Measurements from ENCODE around the gene NUCB2. TPM values are rescaled to one million over a fixed set of nuclear protein-coding genes. Genes with fewer than 3 reads are reported as not detected.

Gene NUCB2
- total and polyA plus RNA-seq, 2 donors (not counting 3 experiments of a cell fraction or from before 2014, with no cell fraction given), result 41.9 to 114 TPM

DNA sequence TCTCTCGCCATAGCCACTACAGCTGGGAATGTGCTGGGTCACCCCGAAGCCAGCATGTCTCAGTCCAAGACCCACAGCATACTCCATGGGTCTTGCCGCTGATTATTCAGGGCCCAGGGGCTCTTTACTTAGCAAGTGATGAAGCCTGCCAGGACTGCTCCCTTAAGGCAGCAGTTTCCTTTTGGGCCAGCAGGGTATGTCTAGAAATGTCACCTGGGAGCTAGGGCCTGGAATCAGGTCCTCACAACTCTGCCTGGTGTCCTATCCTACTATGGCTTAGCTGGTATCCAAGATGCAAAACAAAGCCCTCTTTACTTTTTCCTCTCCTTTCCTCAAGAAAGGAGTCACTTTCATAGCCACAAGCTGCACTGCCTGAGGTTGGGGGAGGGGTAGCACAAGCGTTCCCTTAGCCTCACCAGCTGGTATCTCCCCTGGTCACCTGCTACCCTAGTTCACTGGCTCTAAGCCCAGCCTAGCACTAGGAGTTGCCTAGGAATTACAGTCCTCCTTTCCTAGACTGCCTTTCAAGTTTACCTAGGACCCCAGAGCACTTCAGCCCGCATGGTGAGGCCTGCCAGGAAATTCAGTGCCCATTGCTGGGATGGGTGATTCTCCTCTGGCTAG lies 52.4 kb downstream of the NUCB2 start:
- H3K27ac ChIP-seq (ENCODE audit: insufficient read depth, low read depth, low read length), result no peak overlapping the region
- no peaks in the 10 kb centered on the region for H3K27me3 ChIP-seq (ENCODE audit: control insufficient read depth in 2 of 2, insufficient read depth in 2 of 2, low read length in 2 of 2)
- H3K4me3 ChIP-seq (replicated peaks in 1 of 3; ENCODE audit: insufficient read depth in 1 of 3, low read depth in 1 of 3, low read length in 3 of 3), result no peak overlapping the region
- ChIA-PET CTCF (no interaction called here), POLR2A (interaction anchor here (0.6 kb wide), 1 partner anchor 33 kb away, joined by 3 read pairs; no protein-coding TSS in a partner anchor)
- no peaks in the 10 kb centered on the region for H3K79me2 ChIP-seq (ENCODE audit: control insufficient read depth, insufficient read depth, low read length)
- intact Hi-C loops (cut with micrococcal nuclease), result no loop called here
- no peak for FAIRE-seq
- H3K4me2 ChIP-seq (ENCODE audit: insufficient read depth, low read length), result no peak overlapping the region
- no peaks in the 10 kb centered on the region for H3K4me1 ChIP-seq (ENCODE audit: control insufficient read depth, extremely low read depth, insufficient read depth, low read length)
- BruUV-seq (replicated peaks), result no TSS peak
- H3K9me3 ChIP-seq (replicated peaks; ENCODE audit: control insufficient read depth, insufficient read depth, low read length), result no peaks in the 10 kb centered on the region
- no peak overlapping the region for H2AFZ ChIP-seq (ENCODE audit: low read depth, low read length)
- H3K36me3 ChIP-seq (ENCODE audit: control insufficient read depth in 2 of 2, extremely low read depth in 1 of 2, insufficient read depth in 2 of 2, low read length in 2 of 2), result peaks cover 0 to 9% of the 10 kb centered on the region in 2 experiments
- TF ChIP-seq, protein P1, sequence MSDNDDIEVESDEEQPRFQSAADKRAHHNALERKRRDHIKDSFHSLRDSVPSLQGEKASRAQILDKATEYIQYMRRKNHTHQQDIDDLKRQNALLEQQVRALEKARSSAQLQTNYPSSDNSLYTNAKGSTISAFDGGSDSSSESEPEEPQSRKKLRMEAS (IDR thresholded peaks at IDR 0.05; ENCODE audit: insufficient read depth, insufficient read length), result no peak
- TF ChIP-seq EZH2 (IDR thresholded peaks at IDR 0.05; ENCODE audit: borderline replicate concordance, low read depth, low read length, severe bottlenecking) (no peak), GATA2 (IDR thresholded peaks at IDR 0.05; ENCODE audit: insufficient read depth, insufficient read length, low read depth, low read length) (no peak), MYC (IDR thresholded peaks at IDR 0.05; ENCODE audit: low read depth, low read length) (no peak), FOS (IDR thresholded peaks at IDR 0.05; ENCODE audit: borderline replicate concordance, insufficient read depth, low read length) (no peak), POLR2AphosphoS5 (IDR thresholded peaks at IDR 0.05; ENCODE audit: insufficient read depth, low read depth, low read length) (no peak)
- TF ChIP-seq, protein P2, sequence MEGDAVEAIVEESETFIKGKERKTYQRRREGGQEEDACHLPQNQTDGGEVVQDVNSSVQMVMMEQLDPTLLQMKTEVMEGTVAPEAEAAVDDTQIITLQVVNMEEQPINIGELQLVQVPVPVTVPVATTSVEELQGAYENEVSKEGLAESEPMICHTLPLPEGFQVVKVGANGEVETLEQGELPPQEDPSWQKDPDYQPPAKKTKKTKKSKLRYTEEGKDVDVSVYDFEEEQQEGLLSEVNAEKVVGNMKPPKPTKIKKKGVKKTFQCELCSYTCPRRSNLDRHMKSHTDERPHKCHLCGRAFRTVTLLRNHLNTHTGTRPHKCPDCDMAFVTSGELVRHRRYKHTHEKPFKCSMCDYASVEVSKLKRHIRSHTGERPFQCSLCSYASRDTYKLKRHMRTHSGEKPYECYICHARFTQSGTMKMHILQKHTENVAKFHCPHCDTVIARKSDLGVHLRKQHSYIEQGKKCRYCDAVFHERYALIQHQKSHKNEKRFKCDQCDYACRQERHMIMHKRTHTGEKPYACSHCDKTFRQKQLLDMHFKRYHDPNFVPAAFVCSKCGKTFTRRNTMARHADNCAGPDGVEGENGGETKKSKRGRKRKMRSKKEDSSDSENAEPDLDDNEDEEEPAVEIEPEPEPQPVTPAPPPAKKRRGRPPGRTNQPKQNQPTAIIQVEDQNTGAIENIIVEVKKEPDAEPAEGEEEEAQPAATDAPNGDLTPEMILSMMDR (IDR thresholded peaks at IDR 0.05; ENCODE audit: extremely low read depth in 1 of 2, insufficient read depth in 1 of 2, low read depth in 1 of 2, low read length in 2 of 2), result no peak
- dilution Hi-C loops (cut with MboI; ENCODE audit: extremely low pct_ligation_motif_present, low sequenced_read_pairs), result no loop called here
- DNase-seq (ENCODE audit: low read depth, low spot score), result no peak
- no peaks in the 10 kb centered on the region for H4K20me1 ChIP-seq (replicated peaks; ENCODE audit: control insufficient read depth, extremely low read depth, insufficient read depth, low read length)
- H3K9me1 ChIP-seq (replicated peaks; ENCODE audit: control insufficient read depth, extremely low read depth, insufficient read depth, low read length), result no peaks in the 10 kb centered on the region
- no peak overlapping the region for H3K9ac ChIP-seq (replicated peaks; ENCODE audit: extremely low read depth, insufficient read depth, low read length)
